ENCODE results near the gene YWHAG.
"Not testable (repeated sequence)": the region's sequence is repeated elsewhere in the genome, so short reads cannot be mapped to it uniquely, and the experiment has no call there.

Gene YWHAG

DNA sequence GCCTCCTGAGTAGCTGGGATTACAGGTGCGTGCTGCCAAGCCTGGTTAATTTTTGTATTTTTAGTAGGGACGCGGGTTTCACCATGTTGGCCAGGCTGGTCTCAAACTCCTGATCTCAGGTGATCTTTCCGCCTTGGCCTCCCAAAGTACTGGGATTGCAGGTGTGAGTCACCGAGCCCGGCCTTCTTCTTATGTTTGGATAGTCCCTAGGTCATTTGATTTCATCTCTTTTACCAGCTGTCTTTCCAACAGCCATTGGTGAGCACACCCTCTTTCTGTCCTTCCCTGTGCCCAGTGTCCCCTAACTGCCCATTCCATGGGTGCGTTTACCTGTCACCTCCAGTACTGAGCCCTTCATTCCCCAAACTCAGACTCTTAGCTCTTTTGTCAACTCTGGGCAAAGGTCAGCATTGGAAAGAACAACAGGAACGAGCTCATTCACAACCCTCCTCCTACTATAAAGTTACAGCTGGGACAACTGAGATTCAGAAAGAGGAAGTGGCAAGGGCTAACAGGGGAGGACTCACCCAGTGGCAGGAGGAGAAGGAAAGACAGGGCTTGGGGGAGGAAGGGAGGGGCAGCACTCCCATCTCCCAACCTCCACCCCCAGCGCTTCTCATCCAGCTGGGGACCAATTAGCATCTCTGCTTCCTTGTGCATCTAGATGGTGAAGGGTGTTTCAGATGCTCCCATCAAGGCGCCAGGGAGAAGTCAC, 45.1 kb upstream of the YWHAG start:
- H3K9me3 ChIP-seq (ENCODE audit: insufficient read depth, low read depth, low read length) = no peaks in the 10 kb centered on the region
- no peak overlapping the region for H4K91ac ChIP-seq (ENCODE audit: low read depth, low read length)
- H3K27me3 ChIP-seq (ENCODE audit: insufficient read depth, low read length) = no peaks in the 10 kb centered on the region
- H3K36me3 ChIP-seq (ENCODE audit: control insufficient read depth in 1 of 2, insufficient read depth in 2 of 2, low read length in 2 of 2) = no peaks in the 10 kb centered on the region
- H3K18ac ChIP-seq (ENCODE audit: low read length) = no peak overlapping the region
- DNase-seq = no peak
- H3K4me2 ChIP-seq (ENCODE audit: low read length) = no peak overlapping the region
- H3K79me1 ChIP-seq (ENCODE audit: low read length) = no peaks in the 10 kb centered on the region
- H4K8ac ChIP-seq (ENCODE audit: low read depth, low read length) = no peak overlapping the region
- H3K4ac ChIP-seq (ENCODE audit: low read depth, low read length) = no peak overlapping the region
- no CpG with 5 or more reads among the region's 10 CpGs for WGBS (ENCODE audit: extremely low coverage, insufficient coverage, insufficient read length)
- no peak overlapping the region for H2BK120ac ChIP-seq (ENCODE audit: insufficient read depth, low read length, poor library complexity)
- H3K4me3 ChIP-seq (ENCODE audit: low read depth, low read length) = no peak overlapping the region
- H3K14ac ChIP-seq (ENCODE audit: low read length) = no peak overlapping the region
- H2BK12ac ChIP-seq (ENCODE audit: low read length) = peak overlapping the region; percentile 17
- H2AK5ac ChIP-seq (ENCODE audit: low read length) = no peak overlapping the region
- no peak overlapping the region for H3K27ac ChIP-seq (ENCODE audit: low read depth, low read length)
- H3K9ac ChIP-seq (ENCODE audit: low read length) = no peak overlapping the region
- H3K23ac ChIP-seq (ENCODE audit: low read length) = peak overlapping the region; percentile 68
- no peak overlapping the region for H2BK5ac ChIP-seq (ENCODE audit: low read depth, low read length, poor library complexity)
- H3K4me1 ChIP-seq (ENCODE audit: control insufficient read depth in 1 of 2, insufficient read depth in 2 of 2, low read length in 2 of 2) = peaks cover 0 to 2% of the 10 kb centered on the region in 2 experiments
- H2AFZ ChIP-seq (ENCODE audit: insufficient read depth, low read length, poor library complexity) = no peak overlapping the region
- no peak overlapping the region for H4K12ac ChIP-seq (ENCODE audit: low read depth, low read length)
- H3K79me2 ChIP-seq (ENCODE audit: control insufficient read depth, insufficient read depth, low read length, poor library complexity) = no peaks in the 10 kb centered on the region

DNA sequence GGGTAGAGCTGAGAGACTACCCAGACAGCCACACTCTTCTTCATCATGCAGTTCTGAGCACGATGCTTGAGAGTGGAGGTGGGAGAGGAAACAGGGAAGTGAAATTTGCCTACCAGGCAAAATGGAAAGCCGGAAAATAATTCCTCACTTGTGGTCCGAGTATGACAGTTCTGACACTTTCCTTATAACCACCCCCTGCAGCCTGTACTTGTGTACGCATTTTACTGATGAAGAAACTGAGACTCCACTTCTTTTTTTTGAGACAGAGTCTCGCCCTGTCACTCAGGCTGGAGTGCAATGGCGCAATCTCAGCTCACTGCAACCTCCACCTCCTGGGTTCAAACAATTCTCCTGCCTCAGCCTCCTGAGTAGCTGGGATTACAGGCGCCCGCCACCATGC, 44.3 kb upstream of the YWHAG start:
- H2AK5ac ChIP-seq (ENCODE audit: low read length); H3K9me3 ChIP-seq (ENCODE audit: insufficient read depth, low read depth, low read length); H3K27me3 ChIP-seq (ENCODE audit: insufficient read depth, low read length); DNase-seq; H3K4me2 ChIP-seq (ENCODE audit: low read length); H3K79me1 ChIP-seq (ENCODE audit: low read length); H3K23ac ChIP-seq (ENCODE audit: low read length); H3K4me3 ChIP-seq (ENCODE audit: low read depth, low read length); H2BK120ac ChIP-seq (ENCODE audit: insufficient read depth, low read length, poor library complexity); H3K36me3 ChIP-seq (ENCODE audit: control insufficient read depth in 1 of 2, insufficient read depth in 2 of 2, low read length in 2 of 2); H2AFZ ChIP-seq (ENCODE audit: insufficient read depth, low read length, poor library complexity); H4K8ac ChIP-seq (ENCODE audit: low read depth, low read length); H3K9ac ChIP-seq (ENCODE audit: low read length); H3K27ac ChIP-seq (ENCODE audit: low read depth, low read length); H3K4me1 ChIP-seq (ENCODE audit: control insufficient read depth in 1 of 2, insufficient read depth in 2 of 2, low read length in 2 of 2); H3K4ac ChIP-seq (ENCODE audit: low read depth, low read length); H4K12ac ChIP-seq (ENCODE audit: low read depth, low read length); H2BK5ac ChIP-seq (ENCODE audit: low read depth, low read length, poor library complexity); H4K91ac ChIP-seq (ENCODE audit: low read depth, low read length); H3K18ac ChIP-seq (ENCODE audit: low read length); H2BK12ac ChIP-seq (ENCODE audit: low read length); H3K79me2 ChIP-seq (ENCODE audit: control insufficient read depth, insufficient read depth, low read length, poor library complexity); H3K14ac ChIP-seq (ENCODE audit: low read length): not testable (repeated sequence)
- WGBS (ENCODE audit: extremely low coverage, insufficient coverage, insufficient read length) = no CpG with 5 or more reads among the region's 8 CpGs

- no peak overlapping the region for H3K4ac ChIP-seq (ENCODE audit: low read depth, low read length)
- WGBS (ENCODE audit: extremely low coverage, insufficient coverage, insufficient read length) = no CpG with 5 or more reads among the region's 23 CpGs
- no peak overlapping the region for H2BK120ac ChIP-seq (ENCODE audit: insufficient read depth, low read length, poor library complexity)
These were observed 41.5 kb upstream of the YWHAG start for GRCh38 chr7:76400248-76400647.

GRCh38 chr7:76397409-76398183, 38.8 kb upstream of the YWHAG start:
- Histone ChIP-seq H4K91ac (ENCODE audit: low read depth, low read length) (no peak overlapping the region), H3K36me3 (ENCODE audit: control insufficient read depth in 1 of 2, insufficient read depth in 2 of 2, low read length in 2 of 2) (no peaks in the 10 kb centered on the region), H2BK120ac (ENCODE audit: insufficient read depth, low read length, poor library complexity) (no peak overlapping the region), H3K18ac (ENCODE audit: low read length) (no peak overlapping the region), H2AFZ (ENCODE audit: insufficient read depth, low read length, poor library complexity) (peak overlapping the region; percentile 0), H2BK5ac (ENCODE audit: low read depth, low read length, poor library complexity) (no peak overlapping the region), H3K9me3 (ENCODE audit: insufficient read depth, low read depth, low read length) (no peaks in the 10 kb centered on the region), H3K4me3 (ENCODE audit: low read depth, low read length) (no peak overlapping the region), H3K27ac (ENCODE audit: low read depth, low read length) (no peak overlapping the region), H4K8ac (ENCODE audit: low read depth, low read length) (no peak overlapping the region), H2AK5ac (ENCODE audit: low read length) (no peak overlapping the region), H3K4ac (ENCODE audit: low read depth, low read length) (no peak overlapping the region), H3K79me2 (ENCODE audit: control insufficient read depth, insufficient read depth, low read length, poor library complexity) (peaks cover 3% of the 10 kb centered on the region), H4K12ac (ENCODE audit: low read depth, low read length) (no peak overlapping the region), H3K4me2 (ENCODE audit: low read length) (peak overlapping the region; percentile 40), H3K27me3 (ENCODE audit: insufficient read depth, low read length) (no peaks in the 10 kb centered on the region), H3K14ac (ENCODE audit: low read length) (no peak overlapping the region), H3K9ac (ENCODE audit: low read length) (no peak overlapping the region), H3K4me1 (ENCODE audit: control insufficient read depth in 1 of 2, insufficient read depth in 2 of 2, low read length in 2 of 2) (peaks cover 3 to 8% of the 10 kb centered on the region in 2 experiments), H3K79me1 (ENCODE audit: low read length) (peaks cover 9% of the 10 kb centered on the region), H2BK12ac (ENCODE audit: low read length) (no peak overlapping the region), H3K23ac (ENCODE audit: low read length) (no peak overlapping the region)
- peak; percentile 63 to 83 for DNase-seq
- no CpG with 5 or more reads among the region's 45 CpGs for WGBS (ENCODE audit: extremely low coverage, insufficient coverage, insufficient read length)

More at GRCh38 chr7:76400248-76400647, 41.5 kb upstream of the YWHAG start:
- H3K14ac ChIP-seq (ENCODE audit: low read length) = no peak overlapping the region
- H3K79me1 ChIP-seq (ENCODE audit: low read length) = no peaks in the 10 kb centered on the region
- no peak overlapping the region for H4K12ac ChIP-seq (ENCODE audit: low read depth, low read length)
- no peak overlapping the region for H2BK5ac ChIP-seq (ENCODE audit: low read depth, low read length, poor library complexity)
- DNase-seq = no peak
- H3K23ac ChIP-seq (ENCODE audit: low read length) = no peak overlapping the region
- no peaks in the 10 kb centered on the region for H3K9me3 ChIP-seq (ENCODE audit: insufficient read depth, low read depth, low read length)
- H2AK5ac ChIP-seq (ENCODE audit: low read length) = no peak overlapping the region
- no peaks in the 10 kb centered on the region for H3K27me3 ChIP-seq (ENCODE audit: insufficient read depth, low read length)
- H3K27ac ChIP-seq (ENCODE audit: low read depth, low read length) = no peak overlapping the region
- H2BK12ac ChIP-seq (ENCODE audit: low read length) = no peak overlapping the region
- H2AFZ ChIP-seq (ENCODE audit: insufficient read depth, low read length, poor library complexity) = no peak overlapping the region
- H3K4me2 ChIP-seq (ENCODE audit: low read length) = no peak overlapping the region
- no peak overlapping the region for H3K9ac ChIP-seq (ENCODE audit: low read length)
- no peaks in the 10 kb centered on the region for H3K79me2 ChIP-seq (ENCODE audit: control insufficient read depth, insufficient read depth, low read length, poor library complexity)
- peak overlapping the region; percentile 9 for H4K91ac ChIP-seq (ENCODE audit: low read depth, low read length)
- H3K36me3 ChIP-seq (ENCODE audit: control insufficient read depth in 1 of 2, insufficient read depth in 2 of 2, low read length in 2 of 2) = no peaks in the 10 kb centered on the region
- no peak overlapping the region for H3K18ac ChIP-seq (ENCODE audit: low read length)
- H3K4me1 ChIP-seq (ENCODE audit: control insufficient read depth in 1 of 2, insufficient read depth in 2 of 2, low read length in 2 of 2) = peaks cover 0 to 2% of the 10 kb centered on the region in 2 experiments
- H3K4me3 ChIP-seq (ENCODE audit: low read depth, low read length) = no peak overlapping the region
- H4K8ac ChIP-seq (ENCODE audit: low read depth, low read length) = no peak overlapping the region

Measured in trophoblast cell (in vitro differentiated cells and primary cell).